GM10266 (cell line): Measurements from ENCODE around the gene CHST14.
"Not testable (repeated sequence)": the region's sequence is repeated elsewhere in the genome, so short reads cannot be mapped to it uniquely, and the experiment has no call there.

Experiments
- DNase-seq: peaks from one replicate; pipeline ENCODE4 v3.0.0; 2012; ENCODE audit errors: extremely low spot score
- TF ChIP-seq, protein P1 (sequence below): IDR thresholded peaks from 2 replicates; pipeline ENCODE4 v1.5.1; 2012; ENCODE audit warnings: mild to moderate bottlenecking, low read depth; ENCODE audit not compliant: control insufficient read depth, insufficient read depth; ENCODE audit errors: missing control alignments

Gene CHST14

DNA sequence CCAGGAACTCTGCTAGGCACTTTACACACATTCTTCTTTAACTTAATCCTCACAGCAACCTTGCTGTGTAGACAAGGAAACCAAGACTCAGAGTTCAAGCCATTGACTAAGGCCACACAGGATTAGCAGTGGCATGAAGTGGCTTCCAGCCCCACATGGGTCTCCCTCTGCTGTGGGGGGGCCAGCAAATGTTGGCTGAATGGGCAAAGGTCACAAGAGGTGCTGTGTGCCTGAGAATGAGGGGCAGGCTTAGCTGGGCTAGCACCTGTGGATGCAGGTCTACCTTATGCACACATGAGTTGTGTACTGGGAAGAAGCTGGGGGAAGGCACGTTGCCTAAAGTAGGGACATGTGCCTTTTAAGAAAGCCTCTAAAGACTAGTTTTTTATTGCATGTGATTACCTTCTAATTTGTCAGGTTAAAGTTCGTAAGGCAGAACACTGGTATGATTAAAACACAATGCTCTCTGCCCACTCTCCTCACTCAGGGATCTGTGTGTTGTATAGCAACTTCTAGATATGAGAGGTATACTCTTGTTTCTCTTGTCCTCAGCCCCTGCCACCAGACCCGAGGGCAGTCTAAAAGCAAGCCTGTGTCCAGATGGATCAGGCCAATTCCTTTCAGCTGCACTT lies 19.1 kb upstream of the CHST14 start:
- TF ChIP-seq, protein P1, sequence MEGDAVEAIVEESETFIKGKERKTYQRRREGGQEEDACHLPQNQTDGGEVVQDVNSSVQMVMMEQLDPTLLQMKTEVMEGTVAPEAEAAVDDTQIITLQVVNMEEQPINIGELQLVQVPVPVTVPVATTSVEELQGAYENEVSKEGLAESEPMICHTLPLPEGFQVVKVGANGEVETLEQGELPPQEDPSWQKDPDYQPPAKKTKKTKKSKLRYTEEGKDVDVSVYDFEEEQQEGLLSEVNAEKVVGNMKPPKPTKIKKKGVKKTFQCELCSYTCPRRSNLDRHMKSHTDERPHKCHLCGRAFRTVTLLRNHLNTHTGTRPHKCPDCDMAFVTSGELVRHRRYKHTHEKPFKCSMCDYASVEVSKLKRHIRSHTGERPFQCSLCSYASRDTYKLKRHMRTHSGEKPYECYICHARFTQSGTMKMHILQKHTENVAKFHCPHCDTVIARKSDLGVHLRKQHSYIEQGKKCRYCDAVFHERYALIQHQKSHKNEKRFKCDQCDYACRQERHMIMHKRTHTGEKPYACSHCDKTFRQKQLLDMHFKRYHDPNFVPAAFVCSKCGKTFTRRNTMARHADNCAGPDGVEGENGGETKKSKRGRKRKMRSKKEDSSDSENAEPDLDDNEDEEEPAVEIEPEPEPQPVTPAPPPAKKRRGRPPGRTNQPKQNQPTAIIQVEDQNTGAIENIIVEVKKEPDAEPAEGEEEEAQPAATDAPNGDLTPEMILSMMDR, result no peak
- DNase-seq, result no peak

DNA sequence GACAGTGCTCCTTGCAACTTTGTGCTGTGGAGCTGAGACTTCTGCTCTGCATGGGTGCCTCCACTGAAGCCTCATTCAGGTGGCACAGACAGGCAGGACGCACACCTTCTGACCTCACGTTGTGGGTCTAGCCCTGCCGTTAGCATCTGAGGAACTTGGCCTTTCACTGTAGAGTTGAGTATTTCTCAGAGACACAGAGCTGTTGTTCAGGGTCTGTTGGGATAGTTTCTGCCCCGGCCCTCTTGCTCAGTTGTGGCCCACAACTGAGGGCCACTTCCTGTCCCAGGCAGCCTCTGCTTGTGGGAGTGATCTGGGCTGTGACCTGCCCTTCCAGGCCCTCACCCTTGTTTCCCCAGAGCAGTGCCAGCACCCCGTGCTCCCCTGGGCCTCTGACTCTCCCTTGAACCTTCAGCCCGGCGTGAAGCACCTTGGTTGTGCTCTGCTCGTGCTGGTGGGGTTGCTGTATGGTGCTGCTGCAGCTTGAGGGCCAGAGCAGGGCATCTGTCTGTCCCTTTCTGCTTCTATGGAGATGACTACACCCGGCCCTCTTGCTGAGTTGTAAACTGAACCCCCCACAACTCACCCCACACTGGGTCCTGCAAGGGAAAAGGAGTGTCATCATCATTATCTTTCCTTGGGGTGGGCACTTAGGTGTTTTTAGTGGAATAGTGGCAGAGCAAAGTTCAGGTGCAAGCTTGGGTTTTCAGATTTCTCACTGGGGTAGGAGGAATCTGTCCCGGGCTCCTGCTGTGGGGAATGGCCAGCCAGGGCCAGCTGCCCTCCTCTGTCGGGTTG lies 18.3 kb upstream of the CHST14 start:
- TF ChIP-seq, protein P1, result no peak
- DNase-seq, result no peak

DNA sequence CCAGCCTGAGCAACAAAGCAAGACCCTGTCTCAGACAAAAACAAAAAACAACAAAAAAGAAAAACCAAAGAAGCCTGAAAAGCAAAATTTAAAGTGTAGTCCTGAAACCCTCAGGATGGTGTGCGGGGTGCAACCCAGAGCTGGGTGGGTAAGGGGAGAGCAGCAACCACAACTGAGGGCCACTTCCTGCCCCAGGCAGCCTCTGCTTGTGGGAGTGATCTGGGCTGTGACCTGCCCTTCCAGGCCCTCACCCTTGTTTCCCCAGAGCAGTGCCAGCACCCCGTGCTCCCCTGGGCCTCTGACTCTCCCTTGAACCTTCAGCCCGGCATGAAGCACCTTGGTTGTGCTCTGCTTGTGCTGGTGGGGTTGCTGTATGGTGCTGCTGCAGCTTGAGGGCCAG lies 16.8 kb upstream of the CHST14 start:
- not testable (repeated sequence) for DNase-seq

DNA sequence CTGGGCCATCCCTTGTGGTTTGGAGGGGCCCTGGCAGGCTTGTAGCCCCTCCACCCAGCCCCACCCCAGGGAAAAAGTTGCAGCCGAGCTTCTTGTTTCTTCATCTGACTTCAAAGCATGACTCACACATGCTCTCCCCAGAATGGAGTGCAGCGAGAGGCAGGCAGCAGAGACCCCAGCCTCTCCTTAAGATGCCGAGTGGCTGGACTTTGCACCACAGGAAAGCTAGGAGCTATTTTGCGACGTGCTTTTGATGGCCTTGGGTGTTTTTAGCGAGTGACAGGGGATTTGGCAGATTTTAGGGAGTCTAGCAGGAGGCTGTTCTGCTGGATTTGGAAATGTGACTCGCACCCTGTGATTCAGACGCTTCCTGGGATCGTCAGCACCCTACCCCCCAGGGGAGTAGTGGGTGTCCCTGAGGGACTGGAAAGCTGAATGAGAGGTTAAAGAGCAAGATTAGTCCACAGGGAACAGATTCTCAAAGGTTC lies 15.8 kb upstream of the CHST14 start:
- TF ChIP-seq, protein P1, result no peak
- no peak for DNase-seq

DNA sequence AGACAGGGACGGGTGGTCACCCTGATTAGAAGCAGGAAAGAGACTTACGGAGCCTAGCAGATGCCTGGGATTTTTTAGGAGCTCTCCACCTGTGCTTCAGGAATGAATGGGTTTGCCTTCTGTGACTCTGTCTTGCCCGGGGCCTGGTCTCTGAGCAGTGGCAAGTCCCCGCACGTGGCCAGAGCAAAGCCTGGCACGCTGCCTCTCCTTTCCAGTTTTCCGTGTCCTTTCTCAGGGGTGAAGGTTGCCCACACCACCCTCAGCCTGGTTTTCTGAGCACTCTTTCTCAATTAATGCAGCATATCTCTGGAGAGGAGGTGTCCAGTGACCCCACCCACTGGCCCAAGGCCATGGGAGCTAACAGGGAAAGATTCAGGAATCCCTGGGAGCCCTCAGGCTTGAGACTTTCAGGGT lies 14.5 kb upstream of the CHST14 start:
- no peak for DNase-seq
- TF ChIP-seq, protein P1, result no peak

DNA sequence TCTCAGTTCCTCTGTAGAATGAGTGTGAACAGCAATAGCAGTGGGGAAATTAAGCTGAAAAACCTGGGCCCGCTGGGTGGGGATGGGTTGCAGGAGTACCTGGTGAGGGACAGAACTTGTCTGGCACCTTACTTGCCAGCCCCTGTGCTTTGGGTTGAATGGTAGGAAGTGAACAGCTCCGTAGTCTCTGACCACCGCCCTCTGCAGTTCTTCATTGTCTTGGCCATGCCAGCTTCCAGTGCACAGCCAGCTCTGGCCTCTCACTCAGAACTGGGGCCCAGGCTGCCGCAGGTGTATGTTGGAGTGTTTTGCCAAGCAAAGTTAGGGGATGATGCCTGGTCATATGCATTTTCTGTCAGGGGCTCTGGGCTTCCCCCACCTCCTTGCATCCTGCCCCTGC lies 14.0 kb upstream of the CHST14 start:
- DNase-seq, result no peak
- TF ChIP-seq, protein P1, result no peak

DNA sequence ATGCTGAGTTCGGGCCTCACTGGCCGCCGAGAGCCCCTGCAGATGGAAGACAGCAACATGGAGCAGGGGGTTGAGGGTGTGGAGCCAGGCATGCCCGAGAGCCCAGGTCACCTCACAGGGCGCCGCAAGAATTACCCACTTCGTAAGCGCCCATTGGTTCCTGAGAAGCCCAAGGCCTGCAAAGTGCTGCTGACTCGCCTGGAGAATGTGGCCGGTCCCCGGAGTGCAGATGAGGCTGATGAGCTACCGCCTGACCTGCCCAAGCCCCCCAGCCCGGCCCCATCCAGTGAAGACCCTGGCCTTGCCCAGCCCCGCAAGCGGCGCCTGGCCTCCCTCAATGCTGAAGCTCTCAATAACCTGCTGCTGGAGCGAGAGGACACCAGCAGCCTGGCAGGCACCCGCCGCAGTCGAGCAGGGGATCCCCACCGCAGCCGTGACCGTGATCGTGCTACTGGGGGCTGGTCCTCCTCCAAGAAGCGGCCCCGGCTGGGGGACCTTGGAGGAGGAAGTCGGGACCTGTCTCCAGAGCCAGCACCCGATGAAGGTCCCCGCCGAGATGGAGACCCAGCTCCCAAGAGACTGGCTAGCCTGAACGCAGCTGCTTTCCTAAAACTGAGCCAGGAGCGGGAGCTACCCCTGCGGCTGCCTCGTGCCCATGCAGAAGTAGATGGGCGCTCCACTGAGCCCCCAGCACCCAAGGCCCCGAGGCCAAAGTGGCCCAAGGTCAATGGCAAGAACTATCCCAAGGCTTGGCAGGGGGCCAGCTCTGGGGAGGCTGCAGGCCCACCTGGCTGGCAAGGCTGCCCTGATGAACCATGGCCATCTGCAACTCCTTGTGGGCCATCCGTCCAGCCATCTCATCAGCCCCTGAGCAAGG lies 12.1 kb upstream of the CHST14 start:
- TF ChIP-seq, protein P1, result no peak
- no peak for DNase-seq
